H1 (cell line): ENCODE data around the gene AGAP1.

Source experiments
- EP300 ChIP-seq, 2 experiments: IDR thresholded peaks; 1 replicate in 1 of 2; 2 replicates in 1 of 2; pipeline ENCODE4 v1.6.1; 2011 to 2012; ENCODE audit warnings: low read depth in 2 of 2, low read length in 2 of 2, mild to moderate bottlenecking in 2 of 2, borderline replicate concordance in 1 of 2, inconsistent platforms in 1 of 2, moderate library complexity in 1 of 2
- POLR2A ChIP-seq, 2 experiments: IDR thresholded peaks; 1 replicate in 1 of 2; 2 replicates in 1 of 2; pipeline ENCODE4 v1.6.1; 2011; ENCODE audit warnings: low read depth in 2 of 2, low read length in 2 of 2, mild to moderate bottlenecking in 2 of 2; ENCODE audit errors: control extremely low read depth in 1 of 2
- POLR2AphosphoS5 ChIP-seq: IDR thresholded peaks from 2 replicates; pipeline ENCODE4 v1.6.1; 2011; ENCODE audit warnings: low read depth, low read length
- TAF1 ChIP-seq: IDR thresholded peaks from 2 replicates; pipeline ENCODE4 v1.6.1; 2011; ENCODE audit warnings: mild to moderate bottlenecking, low read depth, low read length
- TF ChIP-seq, protein P1 (sequence below), 3 experiments: IDR thresholded peaks; 1 replicate in 2 of 3; 2 replicates in 1 of 3; pipeline versions ENCODE4 v1.5.1 to v1.6.1; 2011; ENCODE audit warnings: low read length in 3 of 3, mild to moderate bottlenecking in 3 of 3, inconsistent platforms in 2 of 3, low read depth in 1 of 3, moderate library complexity in 1 of 3; ENCODE audit not compliant: insufficient read depth in 1 of 3; ENCODE audit errors: control extremely low read depth in 1 of 3
- TF ChIP-seq, protein P2 (sequence below): IDR thresholded peaks from 2 replicates; pipeline ENCODE4 v1.6.1; 2012; ENCODE audit warnings: inconsistent platforms

DNA sequence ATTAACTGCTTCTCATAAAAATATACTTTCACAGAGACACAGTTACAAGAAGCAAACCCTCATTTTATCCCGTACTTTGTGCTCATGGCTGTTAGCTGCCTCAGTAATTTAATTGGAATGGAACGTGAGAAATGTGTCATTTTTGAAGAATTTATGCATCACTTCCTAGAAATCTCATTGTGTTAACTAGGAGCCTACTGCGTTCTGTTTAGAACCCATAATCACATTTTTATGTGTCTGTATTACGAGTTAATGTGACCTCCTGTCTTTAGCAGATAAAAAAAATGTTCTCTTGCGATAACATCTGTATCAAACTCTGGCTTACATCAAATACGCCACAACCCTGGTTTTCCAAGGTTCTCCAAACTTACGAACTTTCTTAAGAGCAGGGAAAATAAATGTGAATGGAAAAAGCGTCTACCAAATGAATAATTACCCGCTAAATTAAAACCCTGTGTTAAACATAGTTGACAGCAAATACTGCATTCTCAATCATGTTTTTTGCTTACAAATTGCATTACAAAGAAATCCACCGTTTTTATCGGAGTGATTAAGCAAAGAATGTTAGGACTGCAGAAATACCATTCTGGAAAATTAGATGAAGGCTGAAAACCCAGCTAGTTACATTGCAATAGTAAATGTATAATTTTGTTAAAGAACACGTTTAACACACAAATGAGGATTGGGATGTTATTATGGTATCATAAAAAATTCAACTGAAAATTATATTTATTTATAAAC, 686.4 kb downstream of the AGAP1 start:
- TF ChIP-seq POLR2AphosphoS5 (no peak), EP300 (IDR thresholded peaks at IDR 0.05; ENCODE audit: borderline replicate concordance in 1 of 2, low read depth in 2 of 2, low read length in 2 of 2) (no peak), TAF1 (no peak), POLR2A (IDR thresholded peaks at IDR 0.05; ENCODE audit: control extremely low read depth in 1 of 2, low read depth in 2 of 2, low read length in 2 of 2) (no peak)
- TF ChIP-seq, protein P1, sequence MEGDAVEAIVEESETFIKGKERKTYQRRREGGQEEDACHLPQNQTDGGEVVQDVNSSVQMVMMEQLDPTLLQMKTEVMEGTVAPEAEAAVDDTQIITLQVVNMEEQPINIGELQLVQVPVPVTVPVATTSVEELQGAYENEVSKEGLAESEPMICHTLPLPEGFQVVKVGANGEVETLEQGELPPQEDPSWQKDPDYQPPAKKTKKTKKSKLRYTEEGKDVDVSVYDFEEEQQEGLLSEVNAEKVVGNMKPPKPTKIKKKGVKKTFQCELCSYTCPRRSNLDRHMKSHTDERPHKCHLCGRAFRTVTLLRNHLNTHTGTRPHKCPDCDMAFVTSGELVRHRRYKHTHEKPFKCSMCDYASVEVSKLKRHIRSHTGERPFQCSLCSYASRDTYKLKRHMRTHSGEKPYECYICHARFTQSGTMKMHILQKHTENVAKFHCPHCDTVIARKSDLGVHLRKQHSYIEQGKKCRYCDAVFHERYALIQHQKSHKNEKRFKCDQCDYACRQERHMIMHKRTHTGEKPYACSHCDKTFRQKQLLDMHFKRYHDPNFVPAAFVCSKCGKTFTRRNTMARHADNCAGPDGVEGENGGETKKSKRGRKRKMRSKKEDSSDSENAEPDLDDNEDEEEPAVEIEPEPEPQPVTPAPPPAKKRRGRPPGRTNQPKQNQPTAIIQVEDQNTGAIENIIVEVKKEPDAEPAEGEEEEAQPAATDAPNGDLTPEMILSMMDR (IDR thresholded peaks at IDR 0.05; ENCODE audit: control extremely low read depth in 1 of 3, insufficient read depth in 1 of 3, low read depth in 1 of 3, low read length in 3 of 3), result no peak
- TF ChIP-seq, protein P2, sequence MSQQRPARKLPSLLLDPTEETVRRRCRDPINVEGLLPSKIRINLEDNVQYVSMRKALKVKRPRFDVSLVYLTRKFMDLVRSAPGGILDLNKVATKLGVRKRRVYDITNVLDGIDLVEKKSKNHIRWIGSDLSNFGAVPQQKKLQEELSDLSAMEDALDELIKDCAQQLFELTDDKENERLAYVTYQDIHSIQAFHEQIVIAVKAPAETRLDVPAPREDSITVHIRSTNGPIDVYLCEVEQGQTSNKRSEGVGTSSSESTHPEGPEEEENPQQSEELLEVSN, result no peak
